ENCODE data around the gene NTSR1.

DNA sequence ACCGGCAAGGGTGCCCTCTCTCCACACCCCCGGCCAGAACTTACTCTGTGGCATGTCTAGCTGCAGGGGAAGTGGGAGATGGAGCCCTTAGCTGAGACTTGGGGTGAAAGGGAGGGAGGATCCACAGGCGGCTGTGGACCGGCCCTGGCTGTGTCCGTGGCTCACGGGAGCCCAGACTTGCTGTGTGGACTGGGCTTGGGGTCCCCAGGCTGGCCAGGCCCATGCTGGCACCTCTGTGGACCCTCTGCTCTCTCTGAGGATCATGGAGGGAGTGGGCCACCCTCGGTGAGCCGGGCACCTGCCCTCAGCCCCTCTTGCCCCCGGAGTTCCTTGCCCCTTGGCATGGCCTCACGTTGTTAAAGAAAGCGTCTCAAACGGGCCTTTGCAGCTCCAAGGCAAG lies 8.9 kb upstream of the NTSR1 start:
- no peak for TF ChIP-seq CTCF (IDR thresholded peaks at IDR 0.05)
- no peak for TF ChIP-seq POLR2A (IDR thresholded peaks at IDR 0.05)
